Activated CD4-positive, alpha-beta T cell treated with anti-CD3 and anti-CD28 coated beads, Interleukin-2, amount 50 U/mL, for 24 hours (primary cell): ENCODE measurements around the gene SYTL2.
"Not testable (repeated sequence)": the region's sequence is repeated elsewhere in the genome, so short reads cannot be mapped to it uniquely, and the experiment has no call there.

Experiments
- DNase-seq, 2 donors: peaks; one replicate each; pipeline ENCODE4 v3.0.0-alpha.2; 2020; ENCODE audit warnings: low read depth in 1 of 2, low spot score in 1 of 2

SYTL2 gene, protein sequence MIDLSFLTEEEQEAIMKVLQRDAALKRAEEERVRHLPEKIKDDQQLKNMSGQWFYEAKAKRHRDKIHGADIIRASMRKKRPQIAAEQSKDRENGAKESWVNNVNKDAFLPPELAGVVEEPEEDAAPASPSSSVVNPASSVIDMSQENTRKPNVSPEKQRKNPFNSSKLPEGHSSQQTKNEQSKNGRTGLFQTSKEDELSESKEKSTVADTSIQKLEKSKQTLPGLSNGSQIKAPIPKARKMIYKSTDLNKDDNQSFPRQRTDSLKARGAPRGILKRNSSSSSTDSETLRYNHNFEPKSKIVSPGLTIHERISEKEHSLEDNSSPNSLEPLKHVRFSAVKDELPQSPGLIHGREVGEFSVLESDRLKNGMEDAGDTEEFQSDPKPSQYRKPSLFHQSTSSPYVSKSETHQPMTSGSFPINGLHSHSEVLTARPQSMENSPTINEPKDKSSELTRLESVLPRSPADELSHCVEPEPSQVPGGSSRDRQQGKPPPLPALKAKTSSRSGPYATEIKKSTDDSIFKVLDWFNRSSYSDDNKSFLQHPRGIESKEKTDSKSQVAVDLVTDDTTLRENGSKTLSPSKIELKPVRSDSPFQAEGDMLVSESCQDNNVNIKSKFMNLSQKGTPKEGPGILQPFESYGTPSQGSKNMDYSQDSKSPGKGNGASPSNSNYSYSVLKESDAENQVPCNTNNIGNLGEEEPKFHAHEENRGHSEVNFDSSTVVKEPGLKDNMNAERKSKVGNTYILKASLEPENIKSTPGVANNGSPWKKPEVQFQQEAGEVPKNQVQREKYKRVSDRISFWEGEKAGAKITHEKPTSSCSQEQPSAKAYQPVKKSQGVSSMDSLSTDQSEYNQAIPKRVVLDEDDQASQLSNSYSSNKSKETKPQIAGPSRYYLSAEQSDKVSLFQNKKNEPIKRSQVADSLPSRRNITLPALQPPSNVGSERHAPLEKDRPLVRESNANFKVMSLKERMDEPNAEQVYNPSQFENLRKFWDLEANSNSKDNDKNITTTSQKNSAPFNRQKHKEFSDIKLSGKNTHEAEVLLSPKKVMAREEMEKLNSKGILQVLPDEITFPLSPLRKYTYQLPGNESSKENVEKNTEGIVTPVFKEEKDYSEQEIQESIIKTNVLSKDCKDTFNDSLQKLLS (N-terminal part only)

DNA sequence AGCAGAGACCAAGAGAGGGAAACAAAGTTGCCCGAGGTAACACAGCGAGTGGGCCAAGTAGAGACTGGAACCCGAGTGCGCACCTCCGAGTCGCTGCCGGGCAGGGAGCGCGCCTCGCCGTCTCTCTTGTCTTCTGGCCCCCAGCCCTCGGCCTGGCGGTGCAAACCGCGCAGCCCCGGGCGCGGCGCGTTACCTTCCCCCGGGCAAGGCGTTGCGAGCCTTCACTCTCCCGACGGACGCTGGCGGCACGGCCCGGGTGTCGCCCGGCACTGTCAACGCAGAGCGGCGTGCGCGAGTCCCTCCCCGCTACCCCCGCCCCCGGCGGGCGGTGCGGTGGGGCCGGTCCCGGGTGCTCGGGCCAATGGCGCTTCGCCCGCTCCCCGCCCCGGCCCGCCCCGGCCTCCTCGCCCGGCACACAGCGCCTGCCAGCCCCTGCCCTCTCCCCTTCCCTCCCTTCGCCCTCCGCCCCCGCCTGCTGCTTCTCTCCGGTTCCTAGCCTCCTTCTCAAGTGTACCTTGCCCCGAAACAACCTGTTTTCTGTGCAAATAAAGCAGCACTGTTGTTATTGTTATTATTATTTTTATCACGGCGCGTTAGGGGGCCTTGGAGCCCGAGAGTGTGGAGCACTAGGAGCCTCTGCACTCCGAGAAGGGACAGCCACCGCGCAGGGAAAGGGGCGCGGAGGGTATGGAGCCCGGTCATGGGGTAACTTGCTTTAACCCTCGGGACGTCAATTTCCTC is at the start of gene SYTL2:
Gene SYTL2 (minus strand): TSS at position 271 of the 741 bp plus-strand sequence. CDS start 53,416 bp downstream, outside the sequence.
- peak; percentile 49 to 57 for DNase-seq

DNA sequence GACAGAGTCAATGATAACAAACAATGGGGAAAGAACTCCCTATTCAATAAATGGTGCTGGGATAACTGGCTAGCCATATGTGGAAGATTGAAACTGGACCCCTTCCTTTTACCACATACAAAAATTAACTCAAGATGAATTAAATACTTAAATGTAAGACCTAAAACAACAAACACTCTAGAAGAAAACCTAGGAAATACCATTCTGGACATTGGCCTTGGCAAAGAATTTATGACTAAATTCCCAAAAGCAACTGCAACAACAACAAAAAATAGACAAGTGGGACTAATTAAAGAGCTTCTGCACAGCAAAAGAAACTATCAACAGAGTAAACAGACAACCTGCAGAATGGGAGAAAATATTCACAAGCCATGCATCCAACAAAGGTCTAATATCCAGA is 48.6 kb upstream of the SYTL2 start:
- DNase-seq, result not testable (repeated sequence)

DNA sequence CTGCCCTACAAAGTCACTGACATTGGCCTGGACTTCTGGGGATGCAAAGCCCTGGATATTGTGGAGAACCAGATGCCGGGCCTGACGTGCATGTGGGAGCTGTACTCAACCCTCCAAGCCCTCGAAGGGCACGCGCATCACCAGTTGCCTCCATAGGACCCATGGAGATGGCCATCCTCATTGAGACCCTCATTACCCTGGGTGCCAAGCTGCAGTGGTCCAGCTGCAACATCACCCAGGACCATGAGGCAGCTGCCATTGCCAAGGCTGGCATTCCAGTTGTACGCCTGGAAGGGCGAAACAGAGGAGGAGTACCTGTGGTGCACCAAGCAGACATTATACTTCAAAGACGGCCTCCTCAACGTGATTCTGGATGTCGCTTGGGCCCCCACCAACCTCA is 46.2 kb upstream of the SYTL2 start:
- no peak for DNase-seq

DNA sequence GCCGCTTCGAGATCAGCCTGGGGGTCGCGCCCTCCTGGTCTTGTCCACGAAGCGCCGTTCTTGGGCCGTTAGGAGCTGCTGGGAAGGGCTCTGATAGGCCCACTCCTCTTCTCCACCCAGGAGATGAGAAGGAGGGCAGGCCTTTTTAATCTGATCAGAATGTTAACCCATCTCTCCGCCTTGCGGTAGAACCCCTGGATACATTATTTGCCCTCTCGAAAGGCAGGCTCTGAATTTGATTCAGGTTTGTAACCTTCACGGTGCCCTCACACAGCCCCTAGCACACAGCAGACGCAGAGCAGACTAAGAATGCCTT is 44.4 kb upstream of the SYTL2 start, which contains the start of gene CCDC83:
Gene CCDC83 (plus strand): TSS at position 43 of the 316 bp plus-strand sequence. CDS start 9,741 bp downstream, outside the sequence.
- no peak for DNase-seq

DNA sequence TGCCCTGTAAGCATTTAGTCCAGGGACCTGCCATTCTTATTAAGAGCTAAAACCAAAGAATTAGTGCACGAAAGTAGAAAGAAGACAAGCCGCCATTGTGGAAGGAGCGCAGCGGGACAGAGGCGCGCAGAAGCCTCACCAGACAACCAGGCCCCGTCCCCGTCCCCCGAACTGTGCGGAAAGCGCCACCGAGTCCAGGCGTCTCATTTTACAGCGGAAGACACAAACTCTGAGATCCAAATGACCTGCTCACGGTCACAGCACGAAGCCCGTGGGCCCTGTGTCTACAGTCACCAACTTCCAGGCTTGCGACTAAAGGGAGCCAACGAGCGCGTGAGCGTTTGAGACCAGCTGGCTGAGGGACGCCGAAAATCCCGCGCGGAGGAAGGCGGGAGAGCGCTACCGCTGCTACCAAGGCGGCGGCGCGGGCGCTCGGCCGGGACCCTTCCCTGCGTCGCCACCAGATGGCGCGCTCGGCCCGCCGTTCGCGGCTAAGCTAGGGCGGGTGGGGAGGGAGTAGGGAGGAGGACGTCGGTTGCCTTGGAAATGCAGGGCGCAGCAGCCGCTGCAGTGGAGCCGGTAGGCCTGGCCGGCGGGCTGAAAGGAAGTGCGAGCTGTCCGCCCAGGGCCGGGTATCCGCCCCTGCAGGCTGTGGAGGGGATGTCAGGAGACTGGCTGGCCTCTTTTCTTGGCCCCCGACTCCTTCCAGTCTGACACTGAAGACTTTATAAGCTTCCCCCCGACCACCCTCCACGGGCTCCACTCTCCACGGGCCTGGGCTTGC is 43.8 kb upstream of the SYTL2 start:
- peak; percentile 82 to 95 for DNase-seq

DNA sequence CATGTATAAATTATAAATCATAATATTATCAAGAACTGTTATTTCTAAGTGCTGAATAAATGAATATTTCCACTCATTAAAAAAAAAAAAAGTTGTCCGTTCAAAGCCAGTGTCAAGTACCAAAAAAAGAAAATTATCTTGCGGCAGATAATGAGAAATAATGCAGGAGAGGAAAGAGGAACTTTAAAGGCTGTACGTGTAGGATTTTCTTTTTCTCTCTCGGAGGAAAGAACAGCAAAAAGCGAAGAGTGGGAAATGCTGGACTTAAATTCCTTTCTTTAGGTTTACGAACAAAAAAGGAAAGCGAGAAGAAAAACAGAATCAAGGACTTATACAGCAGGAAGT is 43.2 kb upstream of the SYTL2 start:
- DNase-seq, result no peak

DNA sequence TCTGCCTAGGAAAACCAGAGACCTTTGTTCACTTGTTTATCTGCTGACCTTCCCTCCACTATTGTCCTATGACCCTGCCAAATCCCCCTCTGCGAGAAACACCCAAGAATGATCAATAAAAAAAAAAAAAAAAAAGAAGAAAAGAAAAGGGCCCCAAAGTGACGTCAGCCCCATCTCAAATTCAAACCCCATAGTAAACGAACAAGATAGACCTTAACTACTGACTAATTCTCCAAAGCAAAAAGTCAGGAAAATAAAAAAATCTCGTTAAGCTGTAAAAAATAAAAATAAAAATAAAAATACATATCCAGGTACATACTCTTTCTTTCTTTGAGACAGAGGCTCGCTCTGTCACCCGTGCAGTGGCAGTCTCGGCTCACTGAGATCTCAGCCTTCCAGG is 42.6 kb upstream of the SYTL2 start:
- DNase-seq, result not testable (repeated sequence)

DNA sequence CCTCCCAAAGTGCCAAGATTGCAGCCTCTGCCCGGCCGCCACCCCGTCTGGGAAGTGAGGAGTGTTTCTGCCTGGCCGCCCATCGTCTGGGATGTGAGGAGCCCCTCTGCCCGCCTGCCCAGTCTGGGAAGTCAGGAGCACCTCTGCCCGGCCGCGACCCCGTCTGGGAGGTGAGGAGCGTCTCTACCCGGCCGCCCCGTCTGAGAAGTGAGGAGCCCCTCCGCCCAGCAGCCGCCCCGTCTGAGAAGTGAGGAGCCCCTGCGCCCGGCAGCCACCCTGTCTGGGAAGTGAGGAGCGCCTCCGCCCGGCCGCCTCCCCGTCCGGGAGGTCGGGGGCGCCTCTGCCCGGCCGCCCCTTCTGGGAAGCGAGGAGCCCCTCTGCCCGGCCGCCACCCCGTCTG is 41.8 kb upstream of the SYTL2 start:
- DNase-seq, result not testable (repeated sequence)

DNA sequence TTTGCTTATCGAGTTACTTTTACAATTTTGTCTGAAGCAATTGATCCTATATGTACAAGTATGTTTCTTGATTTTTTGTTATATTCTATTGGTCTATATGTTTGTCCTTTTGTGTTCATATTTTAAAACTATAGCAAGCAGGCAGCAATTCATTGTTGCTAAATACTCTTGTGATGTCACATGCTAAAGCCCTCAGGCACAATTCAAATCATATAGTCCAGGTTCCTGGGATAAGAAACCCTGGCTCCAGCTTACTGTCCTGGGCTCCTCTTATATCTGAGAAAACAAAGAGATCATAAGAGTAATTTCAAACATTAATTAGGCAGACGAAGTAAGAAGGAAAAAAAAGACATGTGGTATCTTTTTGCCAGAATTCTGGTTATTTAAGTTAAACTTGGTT is 37.6 kb upstream of the SYTL2 start:
- DNase-seq, result no peak

DNA sequence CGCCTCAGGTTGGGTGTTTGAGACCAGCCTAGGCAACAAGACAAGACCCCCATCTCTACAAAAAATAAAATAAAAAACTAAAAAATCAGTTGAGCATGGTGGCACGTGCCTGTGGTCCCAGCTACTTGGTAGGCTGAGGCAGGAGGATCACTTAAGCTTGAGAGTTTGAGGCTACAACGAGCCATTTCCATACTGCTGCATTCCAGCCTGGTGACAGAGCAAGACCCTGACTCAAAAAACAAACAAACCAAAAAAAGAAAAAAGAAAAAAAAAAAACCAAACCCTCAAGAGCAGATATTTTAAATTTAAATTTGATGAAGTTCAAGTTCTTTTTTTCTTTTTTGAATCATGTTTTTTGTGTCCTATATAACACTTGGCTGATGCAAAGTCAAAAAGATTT is 37.1 kb upstream of the SYTL2 start:
- DNase-seq, result no peak

DNA sequence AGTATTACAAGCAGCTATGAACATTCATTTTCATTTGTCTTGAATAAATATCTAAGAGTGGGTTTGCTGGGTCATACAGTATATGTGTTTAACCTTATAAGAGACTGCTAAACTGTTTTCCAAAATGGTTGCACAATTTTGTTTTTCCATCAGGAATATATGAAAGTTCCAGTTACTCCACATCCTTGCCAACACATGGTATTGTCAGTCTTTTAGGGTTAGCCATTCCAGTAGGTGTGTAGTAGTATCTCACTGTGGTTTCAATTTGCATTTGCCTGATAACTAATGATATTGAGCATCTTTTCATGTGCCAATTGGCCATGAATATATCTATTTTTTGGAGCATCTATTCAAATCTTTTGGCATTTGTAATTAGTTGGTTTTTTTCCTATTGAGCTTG is 36.5 kb upstream of the SYTL2 start:
- DNase-seq, result no peak

DNA sequence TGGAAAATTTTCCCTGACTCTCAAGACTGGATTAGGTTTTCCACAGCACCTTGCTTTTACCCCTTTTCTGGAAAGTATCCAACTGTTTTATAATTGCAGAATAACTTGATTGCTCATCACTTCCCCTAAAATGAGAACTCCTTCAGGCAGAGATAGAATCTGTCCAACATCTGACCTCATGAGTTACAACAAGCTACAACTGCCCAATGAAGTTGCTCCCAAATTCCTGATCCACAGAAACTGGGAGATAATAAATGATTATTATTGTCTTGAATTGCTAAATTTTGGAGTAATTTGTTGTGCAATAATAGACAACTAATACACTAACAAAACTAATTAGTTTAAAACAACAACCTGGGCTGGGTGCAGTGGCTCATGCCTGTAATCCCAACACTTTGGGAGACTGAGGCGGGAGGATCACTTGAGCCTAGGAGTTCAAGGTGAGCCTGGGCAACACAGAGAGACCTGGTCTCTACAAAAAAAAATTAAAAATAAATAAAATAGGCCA is 34.2 kb upstream of the SYTL2 start:
- DNase-seq, result no peak

DNA sequence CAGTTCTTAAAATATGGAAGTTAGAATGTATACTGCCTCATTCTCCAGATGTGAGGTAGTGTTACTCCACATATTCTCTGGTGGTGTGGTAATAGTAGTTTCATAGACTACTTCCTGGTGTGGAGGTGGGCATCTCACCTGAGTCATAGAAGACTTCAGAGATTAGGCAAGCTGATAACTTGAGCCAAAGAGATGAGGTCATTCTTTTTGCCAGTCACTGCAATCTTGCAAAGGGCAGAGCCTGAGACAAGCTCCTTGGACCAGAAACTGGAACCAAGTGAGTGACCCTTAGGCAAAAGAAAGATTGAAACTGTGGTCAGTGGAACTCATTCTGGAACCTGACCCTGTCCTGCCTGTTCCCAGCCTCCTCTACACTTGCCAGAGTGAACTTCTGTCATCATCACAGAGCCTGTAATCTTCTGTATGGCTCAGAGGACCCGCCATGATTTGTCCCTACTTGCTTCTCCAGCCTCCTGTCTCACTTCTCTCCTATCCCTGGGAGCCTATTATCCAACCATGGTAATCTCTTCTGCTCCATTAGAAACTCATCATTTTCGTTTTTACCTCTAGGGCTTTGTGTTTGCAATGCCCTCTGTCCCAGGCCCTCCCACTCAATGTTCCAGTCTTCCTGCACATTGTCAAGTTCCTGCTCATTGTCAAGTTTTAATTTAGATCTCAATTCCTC is 33.6 kb upstream of the SYTL2 start:
- DNase-seq, result no peak

DNA sequence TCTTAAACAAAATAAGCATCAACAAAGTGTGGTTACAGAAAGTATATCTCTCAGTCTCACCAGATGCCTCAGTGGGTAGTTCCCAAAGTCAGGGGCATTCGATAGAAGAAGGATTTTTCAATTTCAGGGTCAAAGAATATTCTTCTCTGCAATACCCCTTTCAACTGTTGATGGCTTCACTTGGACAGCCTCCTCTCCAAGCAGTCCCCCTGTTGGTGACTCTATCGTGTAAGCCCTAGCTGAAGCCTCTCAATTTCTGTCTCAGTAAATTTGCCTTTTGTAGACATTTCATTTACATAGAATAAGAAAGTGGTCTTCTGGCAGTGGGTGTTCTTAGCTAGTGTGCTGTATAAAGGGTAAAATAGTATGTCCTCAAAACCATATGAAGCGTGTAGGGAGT is 33.0 kb upstream of the SYTL2 start:
- no peak for DNase-seq

DNA sequence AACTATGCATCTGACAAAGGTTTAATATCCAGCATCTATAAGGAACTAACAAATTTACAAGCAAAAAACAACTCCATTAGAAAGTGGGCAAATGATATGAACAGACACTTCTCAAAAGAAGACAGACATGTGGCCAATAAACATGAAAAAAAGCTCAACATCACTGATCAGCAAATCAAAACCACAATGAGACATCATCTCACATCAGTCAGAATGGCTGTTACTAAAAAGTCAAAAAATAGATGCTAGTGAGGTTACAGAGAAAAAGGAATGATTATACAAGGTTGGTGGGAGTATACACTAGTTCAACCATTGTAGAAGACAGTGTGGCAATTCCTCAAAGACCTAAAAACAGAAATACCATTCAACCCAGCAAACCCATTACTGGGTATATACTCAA is 30.0 kb upstream of the SYTL2 start:
- DNase-seq, result not testable (repeated sequence)

DNA sequence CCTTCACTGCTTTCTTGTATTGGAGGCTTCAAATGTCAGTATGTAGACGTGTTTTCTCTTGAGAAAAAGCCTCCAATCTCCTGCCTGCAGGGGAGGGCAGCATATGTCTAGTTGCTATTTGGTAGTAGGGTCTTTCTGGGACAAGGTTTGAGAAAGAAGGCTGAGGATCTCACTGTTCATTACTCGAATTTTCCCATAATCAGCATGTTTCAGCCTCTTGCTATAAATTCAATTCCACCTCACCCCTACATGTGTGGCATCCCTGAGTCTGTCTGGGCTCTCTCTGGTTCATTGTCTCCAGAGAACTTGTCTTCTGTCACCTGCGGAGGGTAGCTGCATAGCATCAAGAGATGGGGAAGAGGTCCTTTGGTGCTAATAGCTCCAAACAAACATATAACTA is 24.8 kb upstream of the SYTL2 start:
- DNase-seq, result no peak

DNA sequence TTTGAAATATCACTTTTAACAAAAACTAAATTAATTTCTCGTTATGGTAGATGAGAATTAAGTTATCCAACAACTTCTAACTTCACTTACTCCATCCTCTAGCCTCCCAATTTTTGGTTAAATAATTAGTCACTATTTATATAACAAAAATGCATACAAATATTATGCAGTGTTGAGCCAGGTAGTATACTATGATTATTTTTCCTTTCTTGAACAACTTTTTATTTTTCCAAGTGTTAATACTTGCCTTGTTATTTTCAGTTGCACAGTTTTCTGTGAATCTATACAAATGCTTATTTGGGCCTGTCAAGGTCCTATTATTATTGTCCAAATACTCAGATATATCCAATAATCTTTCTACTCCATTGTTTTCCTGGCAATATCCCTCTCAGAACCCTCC is 24.3 kb upstream of the SYTL2 start:
- no peak for DNase-seq

DNA sequence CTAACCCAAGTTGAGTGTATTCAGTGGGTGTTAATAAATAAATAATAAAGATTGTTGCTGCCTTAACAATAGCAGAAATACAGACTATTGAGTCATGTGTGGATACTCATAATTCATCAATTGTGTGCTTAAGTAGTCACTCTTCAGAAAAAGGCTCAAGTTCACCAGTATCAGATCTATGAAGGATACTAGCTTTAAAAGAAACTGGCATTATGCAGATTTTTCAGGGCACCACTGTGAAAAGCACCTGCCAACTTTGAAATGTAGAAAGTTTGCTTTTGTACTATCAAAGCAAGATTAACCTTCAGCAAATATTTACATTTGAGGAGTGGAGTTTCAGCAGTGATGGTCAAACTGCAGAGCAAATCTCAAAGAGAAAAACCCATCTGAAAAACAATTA is 20.1 kb upstream of the SYTL2 start:
- DNase-seq, result no peak

DNA sequence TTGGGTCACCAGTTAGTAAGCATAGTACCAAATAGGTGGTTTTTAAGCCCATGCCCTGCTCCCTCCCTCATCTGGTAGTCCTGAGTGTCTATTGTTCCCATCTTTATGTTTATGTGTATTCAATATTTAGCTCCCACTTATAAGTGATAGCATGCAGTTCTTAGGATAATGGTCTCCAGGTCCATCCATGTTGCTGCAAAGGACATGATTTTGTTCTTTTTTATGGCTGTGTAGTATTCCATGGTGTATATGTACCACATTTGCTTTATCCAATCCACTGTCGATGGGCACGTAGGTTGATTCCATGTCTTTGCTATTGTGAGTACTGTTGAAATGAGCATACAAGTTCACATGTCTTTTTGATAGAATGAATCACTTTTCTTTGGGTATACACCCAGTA is 18.2 kb upstream of the SYTL2 start:
- DNase-seq, result no peak

DNA sequence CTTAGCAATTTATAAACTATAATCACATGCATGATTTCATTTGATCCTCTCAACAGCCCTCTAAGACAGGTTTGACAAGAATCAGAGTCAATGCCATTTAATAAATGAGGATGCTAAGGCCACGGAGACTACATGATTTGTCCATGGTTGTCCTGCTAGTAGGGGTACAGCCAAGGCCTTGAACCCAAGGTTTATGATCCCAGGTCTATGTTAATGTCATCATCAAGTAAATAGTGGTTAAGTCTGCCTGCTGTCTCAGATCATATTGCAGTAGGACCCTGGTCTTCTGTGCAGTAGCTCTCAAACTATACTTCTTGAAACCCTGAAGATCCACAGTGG is 17.7 kb upstream of the SYTL2 start:
- no peak for DNase-seq
